Measurements from ENCODE around the gene CYP2A13. TPM values are rescaled to one million over a fixed set of nuclear protein-coding genes. Genes with fewer than 3 reads are reported as not detected.

Gene CYP2A13
- total RNA-seq, 1 experiment from 2014 or later, result not detected

DNA sequence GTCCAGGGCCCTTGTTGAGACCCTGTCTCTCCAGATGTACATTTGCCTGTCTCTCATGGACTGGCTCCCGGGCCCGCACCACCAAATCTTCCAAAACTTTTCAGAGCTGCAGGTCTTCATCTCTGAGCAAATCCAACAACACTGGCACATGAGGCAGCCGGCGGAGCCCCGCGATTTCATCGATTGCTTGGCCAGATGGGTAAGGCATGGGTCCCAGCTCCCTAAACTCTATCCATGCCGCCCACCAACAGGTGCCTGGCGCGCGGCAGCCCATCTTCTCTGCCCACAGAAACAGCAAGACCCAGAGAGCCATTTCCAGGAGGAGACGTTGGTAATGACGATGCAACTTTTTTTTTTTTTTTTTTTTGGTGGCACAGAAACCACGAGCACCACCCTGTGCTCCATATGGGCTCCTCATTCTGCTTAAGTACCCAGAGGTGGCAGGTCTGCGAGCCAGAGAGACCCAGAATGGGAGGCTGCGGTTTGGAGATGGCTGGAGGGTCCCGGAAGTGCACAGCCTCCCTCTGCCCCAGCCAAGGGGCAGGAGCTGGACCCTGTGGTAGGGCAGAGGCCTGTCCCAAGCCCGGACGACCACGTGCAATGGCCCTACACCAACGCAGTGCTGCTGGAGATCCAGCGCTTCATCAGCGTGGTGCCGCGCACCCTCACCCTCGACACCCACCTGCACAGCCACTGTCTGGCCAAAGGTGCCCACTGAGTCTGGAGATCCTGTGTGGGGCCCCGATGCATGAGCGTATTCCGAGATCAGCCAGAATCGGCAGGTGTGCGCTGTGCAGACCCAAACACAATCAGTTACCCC is 48.6 kb downstream of the CYP2A13 start:
- no peaks in the 10 kb centered on the region for H3K9me2 ChIP-seq (replicated peaks; ENCODE audit: low read length)
- H2AFZ ChIP-seq (ENCODE audit: low read length), result no peak overlapping the region
- H3K79me2 ChIP-seq (ENCODE audit: low read length), result no peaks in the 10 kb centered on the region
- no peak for TF ChIP-seq EZH2phosphoT487 (IDR thresholded peaks at IDR 0.05; ENCODE audit: borderline replicate concordance, low read length)
- no peak for TF ChIP-seq EZH2 (IDR thresholded peaks at IDR 0.05; ENCODE audit: low read length, unreplicated experiment)
- TF ChIP-seq, protein P1, sequence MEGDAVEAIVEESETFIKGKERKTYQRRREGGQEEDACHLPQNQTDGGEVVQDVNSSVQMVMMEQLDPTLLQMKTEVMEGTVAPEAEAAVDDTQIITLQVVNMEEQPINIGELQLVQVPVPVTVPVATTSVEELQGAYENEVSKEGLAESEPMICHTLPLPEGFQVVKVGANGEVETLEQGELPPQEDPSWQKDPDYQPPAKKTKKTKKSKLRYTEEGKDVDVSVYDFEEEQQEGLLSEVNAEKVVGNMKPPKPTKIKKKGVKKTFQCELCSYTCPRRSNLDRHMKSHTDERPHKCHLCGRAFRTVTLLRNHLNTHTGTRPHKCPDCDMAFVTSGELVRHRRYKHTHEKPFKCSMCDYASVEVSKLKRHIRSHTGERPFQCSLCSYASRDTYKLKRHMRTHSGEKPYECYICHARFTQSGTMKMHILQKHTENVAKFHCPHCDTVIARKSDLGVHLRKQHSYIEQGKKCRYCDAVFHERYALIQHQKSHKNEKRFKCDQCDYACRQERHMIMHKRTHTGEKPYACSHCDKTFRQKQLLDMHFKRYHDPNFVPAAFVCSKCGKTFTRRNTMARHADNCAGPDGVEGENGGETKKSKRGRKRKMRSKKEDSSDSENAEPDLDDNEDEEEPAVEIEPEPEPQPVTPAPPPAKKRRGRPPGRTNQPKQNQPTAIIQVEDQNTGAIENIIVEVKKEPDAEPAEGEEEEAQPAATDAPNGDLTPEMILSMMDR (conservative IDR thresholded peaks at IDR 0.05; ENCODE audit: low read depth, low read length), result no peak
- no peaks in the 10 kb centered on the region for H3K4me1 ChIP-seq (ENCODE audit: insufficient read depth, low read length)
- H3K4me3 ChIP-seq (ENCODE audit: low read length), result no peak overlapping the region
- H4K20me1 ChIP-seq (ENCODE audit: low read length), result no peaks in the 10 kb centered on the region
- H3K27me3 ChIP-seq (ENCODE audit: low read length), result no peaks in the 10 kb centered on the region
- no peak overlapping the region for H3K9ac ChIP-seq (ENCODE audit: low read length)
- intact Hi-C loops (cut with micrococcal nuclease), result no loop called here
- ATAC-seq, result no peak
- no peak for DNase-seq
- BruUV-seq (replicated peaks), result no TSS peak
- ChIA-PET POLR2A (ENCODE audit: unreplicated experiment) (no interaction called here), CTCF (no interaction called here)
- no peak overlapping the region for H3K4me2 ChIP-seq (ENCODE audit: low read length)
- no peaks in the 10 kb centered on the region for H3F3A ChIP-seq (ENCODE audit: low read length, unreplicated experiment)
- H3K27ac ChIP-seq (ENCODE audit: low read length), result no peak overlapping the region
- no peaks in the 10 kb centered on the region for H3K36me3 ChIP-seq (ENCODE audit: low read depth, low read length)
- H3K9me3 ChIP-seq (ENCODE audit: low read length), result no peaks in the 10 kb centered on the region

DNA sequence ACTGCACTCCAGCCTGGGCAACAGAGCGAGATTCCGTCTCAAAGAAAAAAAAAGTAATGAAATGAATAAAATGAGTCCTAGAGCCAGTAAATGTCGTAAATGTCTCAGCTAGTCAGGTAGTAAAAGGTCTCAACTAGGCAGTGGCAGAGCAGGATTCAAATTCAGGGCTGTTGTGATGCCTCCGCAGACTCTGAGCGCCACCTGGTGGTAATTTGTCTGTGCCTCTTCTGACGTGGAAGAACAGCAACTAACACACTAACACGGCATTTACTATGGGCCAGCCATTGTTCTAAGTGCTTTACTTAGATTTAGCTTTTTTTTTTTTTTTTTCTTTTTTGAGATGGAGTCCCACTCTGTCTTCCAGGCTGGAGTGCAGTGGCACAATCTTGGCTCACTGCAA is 56.2 kb downstream of the CYP2A13 start:
- TF ChIP-seq, protein P1 (conservative IDR thresholded peaks at IDR 0.05; ENCODE audit: low read depth, low read length), result peak; percentile 76
- TF ChIP-seq EZH2 (IDR thresholded peaks at IDR 0.05; ENCODE audit: low read length, unreplicated experiment) (no peak), EZH2phosphoT487 (IDR thresholded peaks at IDR 0.05; ENCODE audit: borderline replicate concordance, low read length) (no peak)
- Histone ChIP-seq H2AFZ (ENCODE audit: low read length) (no peak overlapping the region), H3K4me1 (ENCODE audit: insufficient read depth, low read length) (no peaks in the 10 kb centered on the region), H3K9me3 (ENCODE audit: low read length) (no peaks in the 10 kb centered on the region), H3K27ac (ENCODE audit: low read length) (no peak overlapping the region), H3K9ac (ENCODE audit: low read length) (no peak overlapping the region), H3K4me2 (ENCODE audit: low read length) (no peak overlapping the region), H3K36me3 (ENCODE audit: low read depth, low read length) (no peaks in the 10 kb centered on the region), H3K4me3 (ENCODE audit: low read length) (no peak overlapping the region), H3F3A (ENCODE audit: low read length, unreplicated experiment) (no peaks in the 10 kb centered on the region), H3K9me2 (replicated peaks; ENCODE audit: low read length) (no peaks in the 10 kb centered on the region), H3K27me3 (ENCODE audit: low read length) (no peaks in the 10 kb centered on the region), H3K79me2 (ENCODE audit: low read length) (no peaks in the 10 kb centered on the region), H4K20me1 (ENCODE audit: low read length) (no peaks in the 10 kb centered on the region)
- intact Hi-C loops (cut with micrococcal nuclease), result loop anchor here (2.0 kb wide), 1 partner anchor 170 kb away; no protein-coding TSS in a partner anchor
- ATAC-seq (peak; percentile 64), DNase-seq (peak; percentile 85)
- BruUV-seq (replicated peaks), result no TSS peak
- ChIA-PET POLR2A (ENCODE audit: unreplicated experiment) (interaction anchor here (0.7 kb wide), 1 partner anchor 345 kb away, joined by 4 read pairs; no protein-coding TSS in a partner anchor), CTCF (interaction anchor here (0.7 kb wide), 2 partner anchors 17 to 325 kb away, joined by 4 to 7 read pairs; no protein-coding TSS in a partner anchor)

Other genes starting within 250 kb of the CYP2A13 start
- not detected in 2 replicates for gene CYP2A6, start 238.0 kb upstream of the CYP2A13 start, total RNA-seq (2014; rRNA removed)
- gene CYP2A7, start 206.2 kb upstream of the CYP2A13 start, total RNA-seq (2014; rRNA removed), result not detected in 2 replicates
- gene CYP2B6, start 97.2 kb upstream of the CYP2A13 start, total RNA-seq (2014; rRNA removed), result not detected in 2 replicates
- gene CYP2F1, start 26.0 kb downstream of the CYP2A13 start, total RNA-seq (2014; rRNA removed), result not detected in 2 replicates
- 8.6 and 10.3 TPM in 2 replicates for gene CYP2S1, start 104.8 kb downstream of the CYP2A13 start, total RNA-seq (2014; rRNA removed)
- 172 and 202 TPM in 2 replicates for gene AXL, start 130.8 kb downstream of the CYP2A13 start, total RNA-seq (2014; rRNA removed)
- gene HNRNPUL1, start 175.9 kb downstream of the CYP2A13 start, total RNA-seq (2014; rRNA removed), result 158 and 198 TPM in 2 replicates
- gene CCDC97, start 221.7 kb downstream of the CYP2A13 start, total RNA-seq (2014; rRNA removed), result 18.3 and 18.4 TPM in 2 replicates